Astrocyte (in vitro differentiated cells and primary cell): ENCODE results near the gene S100A16. TPM values are rescaled to one million over a fixed set of nuclear protein-coding genes. Genes with fewer than 3 reads are reported as not detected.
A peak's percentile ranks its signal among the peaks of the same experiment; 100 is the strongest.

ENCODE experiments used
- DNase-seq: peaks from one replicate; pipeline ENCODE4 v3.0.0-alpha.2; 2010; ENCODE audit warnings: low read depth
- FAIRE-seq: peaks from 2 replicates; lab custom pipeline; 2011; peaks lifted over from hg19 to GRCh38; lab: Jason Lieb, UNC
- H2AFZ ChIP-seq: 2 replicates; pipeline ENCODE4 v1.6.0; 2012; ENCODE audit warnings: low read depth, low read length, inconsistent platforms
- H3K27ac ChIP-seq: 2 replicates; pipeline ENCODE4 v1.5.1; 2011; ENCODE audit warnings: low read depth, low read length, inconsistent platforms
- H3K27me3 ChIP-seq: 2 replicates; pipeline ENCODE4 v1.6.0; 2011; ENCODE audit warnings: low read length, inconsistent platforms; ENCODE audit not compliant: insufficient read depth
- H3K36me3 ChIP-seq: 2 replicates; pipeline ENCODE4 v1.5.1; 2011; ENCODE audit warnings: low read length, inconsistent platforms; ENCODE audit not compliant: insufficient read depth
- H3K4me1 ChIP-seq: 2 replicates; pipeline ENCODE4 v1.5.1; 2011; ENCODE audit warnings: low read length, inconsistent platforms; ENCODE audit not compliant: insufficient read depth
- H3K4me2 ChIP-seq: 2 replicates; pipeline ENCODE4 v1.6.0; 2012; ENCODE audit warnings: low read length, inconsistent platforms
- H3K4me3 ChIP-seq: 2 replicates; pipeline ENCODE4 v1.5.1; 2011; ENCODE audit warnings: low read depth, mild to moderate bottlenecking, low read length, inconsistent platforms; ENCODE audit not compliant: insufficient read depth
- H3K79me2 ChIP-seq: 2 replicates; pipeline ENCODE4 v1.6.0; 2012; ENCODE audit warnings: mild to moderate bottlenecking, low read length, inconsistent platforms; ENCODE audit not compliant: insufficient read depth
- H3K9ac ChIP-seq: 2 replicates; pipeline ENCODE4 v1.6.0; 2012; ENCODE audit warnings: mild to moderate bottlenecking, low read length, inconsistent platforms
- H3K9me3 ChIP-seq: 2 replicates; pipeline ENCODE4 v1.5.1; 2012; ENCODE audit warnings: low read depth, mild to moderate bottlenecking, low read length, inconsistent platforms; ENCODE audit not compliant: insufficient read depth
- H4K20me1 ChIP-seq: 2 replicates; pipeline ENCODE4 v1.6.0; 2012; ENCODE audit warnings: low read length, inconsistent platforms; ENCODE audit not compliant: insufficient read depth
- H3K27ac Mint-ChIP-seq: one replicate; pipeline ENCODE4 v1.8.0; 2021; ENCODE audit warnings: mild to moderate bottlenecking, mixed read lengths; ENCODE audit not compliant: unreplicated experiment
- H3K27me3 Mint-ChIP-seq: one replicate; pipeline ENCODE4 v1.8.0; 2021; ENCODE audit warnings: low read depth, mixed read lengths; ENCODE audit not compliant: unreplicated experiment
- H3K36me3 Mint-ChIP-seq: one replicate; pipeline ENCODE4 v1.8.0; 2021; ENCODE audit warnings: low read depth, mixed read lengths; ENCODE audit not compliant: unreplicated experiment
- H3K4me1 Mint-ChIP-seq: one replicate; pipeline ENCODE4 v1.8.0; 2021; ENCODE audit warnings: low read depth, mixed read lengths; ENCODE audit not compliant: unreplicated experiment
- H3K4me3 Mint-ChIP-seq: one replicate; pipeline ENCODE4 v1.8.0; 2021; ENCODE audit warnings: mild to moderate bottlenecking, moderate library complexity, mixed read lengths; ENCODE audit not compliant: unreplicated experiment
- H3K9me3 Mint-ChIP-seq: one replicate; pipeline ENCODE4 v1.8.0; 2021; ENCODE audit warnings: mild to moderate bottlenecking, mixed read lengths; ENCODE audit not compliant: unreplicated experiment
- EZH2 ChIP-seq: IDR thresholded peaks from 2 replicates; pipeline ENCODE4 v1.6.1; 2012; ENCODE audit warnings: mild to moderate bottlenecking, low read length, inconsistent platforms; ENCODE audit not compliant: insufficient read depth
- total RNA-seq: library from RNA; stranded (reverse); gene quantifications from 2 replicates; pipeline ENCODE4 v1.2.1, GENCODE V29; 2021
- TF ChIP-seq, protein P1 (sequence below): IDR thresholded peaks from 2 replicates; pipeline ENCODE4 v1.5.1; 2011; ENCODE audit warnings: low read depth, mild to moderate bottlenecking, inconsistent platforms, low read length, moderate library complexity; ENCODE audit not compliant: insufficient read depth

S100A16 gene
- total RNA-seq, 1 donor from 2014 or later, result 54.4 TPM

GRCh38 chr1:153617663-153618062 lies 4.7 kb upstream of the S100A16 start:
- FAIRE-seq, result no peak

GRCh38 chr1:153616917-153617311 lies 4.0 kb upstream of the S100A16 start:
- no peak overlapping the region for H3K4me3 ChIP-seq
- Mint-ChIP-seq H3K4me1 (no peaks in the 10 kb centered on the region), H3K27me3 (no peaks in the 10 kb centered on the region), H3K36me3 (peaks cover 16% of the 10 kb centered on the region), H3K27ac (no peak overlapping the region), H3K9me3 (peaks cover 2% of the 10 kb centered on the region), H3K4me3 (no peak overlapping the region)
- FAIRE-seq (no peak), DNase-seq (no peak)
- no peaks in the 10 kb centered on the region for H3K9me3 ChIP-seq
- H2AFZ ChIP-seq, result no peak overlapping the region
- TF ChIP-seq, protein P1, sequence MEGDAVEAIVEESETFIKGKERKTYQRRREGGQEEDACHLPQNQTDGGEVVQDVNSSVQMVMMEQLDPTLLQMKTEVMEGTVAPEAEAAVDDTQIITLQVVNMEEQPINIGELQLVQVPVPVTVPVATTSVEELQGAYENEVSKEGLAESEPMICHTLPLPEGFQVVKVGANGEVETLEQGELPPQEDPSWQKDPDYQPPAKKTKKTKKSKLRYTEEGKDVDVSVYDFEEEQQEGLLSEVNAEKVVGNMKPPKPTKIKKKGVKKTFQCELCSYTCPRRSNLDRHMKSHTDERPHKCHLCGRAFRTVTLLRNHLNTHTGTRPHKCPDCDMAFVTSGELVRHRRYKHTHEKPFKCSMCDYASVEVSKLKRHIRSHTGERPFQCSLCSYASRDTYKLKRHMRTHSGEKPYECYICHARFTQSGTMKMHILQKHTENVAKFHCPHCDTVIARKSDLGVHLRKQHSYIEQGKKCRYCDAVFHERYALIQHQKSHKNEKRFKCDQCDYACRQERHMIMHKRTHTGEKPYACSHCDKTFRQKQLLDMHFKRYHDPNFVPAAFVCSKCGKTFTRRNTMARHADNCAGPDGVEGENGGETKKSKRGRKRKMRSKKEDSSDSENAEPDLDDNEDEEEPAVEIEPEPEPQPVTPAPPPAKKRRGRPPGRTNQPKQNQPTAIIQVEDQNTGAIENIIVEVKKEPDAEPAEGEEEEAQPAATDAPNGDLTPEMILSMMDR, result no peak
- TF ChIP-seq EZH2, result no peak
- no peaks in the 10 kb centered on the region for H3K27me3 ChIP-seq
- H3K79me2 ChIP-seq, result peaks cover 16% of the 10 kb centered on the region
- H4K20me1 ChIP-seq, result no peaks in the 10 kb centered on the region
- no peak overlapping the region for H3K9ac ChIP-seq
- peaks cover 14% of the 10 kb centered on the region for H3K36me3 ChIP-seq
- H3K4me2 ChIP-seq, result no peak overlapping the region
- H3K4me1 ChIP-seq, result peaks cover 4% of the 10 kb centered on the region
- H3K27ac ChIP-seq, result no peak overlapping the region

More at GRCh38 chr1:153617663-153618062, 4.7 kb upstream of the S100A16 start:
- Mint-ChIP-seq H3K4me1 (no peaks in the 10 kb centered on the region), H3K4me3 (no peak overlapping the region), H3K27me3 (no peaks in the 10 kb centered on the region), H3K9me3 (peaks cover 2% of the 10 kb centered on the region), H3K27ac (peak overlapping the region; percentile 47), H3K36me3 (peaks cover 17% of the 10 kb centered on the region)
- Histone ChIP-seq H3K9ac (no peak overlapping the region), H3K4me1 (peaks cover 3% of the 10 kb centered on the region), H3K4me2 (no peak overlapping the region), H4K20me1 (no peaks in the 10 kb centered on the region), H2AFZ (no peak overlapping the region), H3K36me3 (peaks cover 19% of the 10 kb centered on the region), H3K27me3 (no peaks in the 10 kb centered on the region), H3K27ac (no peak overlapping the region), H3K79me2 (peaks cover 8% of the 10 kb centered on the region), H3K4me3 (no peak overlapping the region), H3K9me3 (no peaks in the 10 kb centered on the region)
- TF ChIP-seq, protein P1, result peak; percentile 39
- no peak for TF ChIP-seq EZH2
- no peak for DNase-seq

- Histone ChIP-seq H3K9me3 (no peaks in the 10 kb centered on the region), H3K9ac (no peak within 1 kb of the TSS), H4K20me1 (peaks cover 6% of the 10 kb centered on the region), H3K27ac (no peak within 1 kb of the TSS), H3K4me1 (peaks cover 10% of the 10 kb centered on the region), H3K79me2 (peaks cover 21% of the 10 kb centered on the region), H3K27me3 (no peaks in the 10 kb centered on the region), H3K36me3 (peaks cover 14% of the 10 kb centered on the region), H3K4me3 (no peak within 1 kb of the TSS), H2AFZ (no peak within 1 kb of the TSS), H3K4me2 (no peak within 1 kb of the TSS)
- H3K4me1 Mint-ChIP-seq, result peaks cover 5% of the 10 kb centered on the region
- H3K27me3 Mint-ChIP-seq, result no peaks in the 10 kb centered on the region
- peaks cover 2% of the 10 kb centered on the region for H3K9me3 Mint-ChIP-seq
- no peak within 1 kb of the TSS for H3K4me3 Mint-ChIP-seq
- H3K36me3 Mint-ChIP-seq, result peaks cover 16% of the 10 kb centered on the region
- FAIRE-seq, result no peak
- no peak for DNase-seq
- no peak within 1 kb of the TSS for H3K27ac Mint-ChIP-seq
- TF ChIP-seq, protein P1, result no peak
- no peak for TF ChIP-seq EZH2
Observed at GRCh38 chr1:153616144-153616916, 3.4 kb upstream of the S100A16 start, which contains the start of gene S100A14. Gene S100A14, minus strand, starts transcription at chr1:153616325. Its CDS starts 467 bp downstream, at chr1:153615858.
